HEK293T (cell line): ENCODE measurements around the gene GARIN3.

Source experiments
- FOXM1 ChIP-seq: fragments of 450-650 bp; IDR thresholded peaks from 2 replicates; pipeline ENCODE4 v1.6.1; 2017; ENCODE audit warnings: mild to moderate bottlenecking, borderline replicate concordance
- SP1 ChIP-seq: fragments of 450-650 bp; IDR thresholded peaks from 2 replicates; pipeline ENCODE4 v1.6.1; 2017
- TARDBP ChIP-seq: fragments of 450-650 bp; IDR thresholded peaks from 2 replicates; pipeline ENCODE4 v1.6.1; 2016

DNA sequence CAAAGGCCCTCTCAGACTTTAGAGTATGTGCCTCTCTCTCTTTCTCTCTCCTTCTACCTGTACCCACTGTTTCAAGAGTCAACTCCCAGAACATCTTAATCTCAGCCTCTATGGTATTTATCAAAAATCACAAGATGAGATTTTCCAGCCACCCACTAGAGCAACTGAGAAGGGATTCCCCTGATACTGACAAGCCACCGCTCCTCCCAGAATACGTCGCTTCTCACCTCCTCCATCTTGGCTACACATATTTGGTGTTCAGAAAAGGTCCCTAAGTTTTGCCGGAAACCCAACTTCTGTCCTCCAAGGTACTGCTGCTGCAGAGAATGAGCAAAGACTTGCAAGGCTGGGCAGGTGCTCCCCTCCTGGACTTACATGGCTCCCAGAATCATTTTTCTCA, 6.1 kb downstream of the GARIN3 start:
- TF ChIP-seq TARDBP: no peak
- TF ChIP-seq SP1: no peak
- TF ChIP-seq FOXM1: no peak
